Frontal cortex (tissue), 4 donors: ENCODE results near the gene FANCD2. TPM values are rescaled to one million over a fixed set of nuclear protein-coding genes. Genes with fewer than 3 reads are reported as not detected.
A peak's percentile ranks its signal among the peaks of the same experiment; 100 is the strongest.
"Not testable (repeated sequence)": the region's sequence is repeated elsewhere in the genome, so short reads cannot be mapped to it uniquely, and the experiment has no call there.

ENCODE experiments used
- DNase-seq, 2 donors: peaks; one replicate each; pipeline ENCODE4 v3.0.0; 2012; ENCODE audit warnings: low spot score in 2 of 2
- FAIRE-seq: peaks from 2 replicates; lab custom pipeline; 2012; peaks lifted over from hg19 to GRCh38; lab: Jason Lieb, UNC
- total RNA-seq: library from RNA; depleted of rRNA; stranded (reverse); fragments of >200 nt; gene quantifications from one replicate; pipeline ENCODE4 v1.2.3, GENCODE V29; 2014
- donor health status: control.
- donor health status: control.
- donor health status: control.

FANCD2 gene
- total RNA-seq, 1 donor from 2014 or later, result 6.1 TPM

- DNase-seq (no peak), FAIRE-seq (no peak)
Observed at GRCh38 chr3:10011631-10012030, 14.6 kb upstream of the FANCD2 start.

GRCh38 chr3:10012106-10012505 lies 14.1 kb upstream of the FANCD2 start:
- no peak for DNase-seq
- FAIRE-seq, result no peak

- FAIRE-seq, result no peak
- peak in 1 of 2 donors; percentile 43 for DNase-seq
Observed at GRCh38 chr3:10015461-10015904, 10.8 kb upstream of the FANCD2 start.

- DNase-seq (no peak), FAIRE-seq (no peak)
Observed at GRCh38 chr3:10017636-10018292, 8.5 kb upstream of the FANCD2 start.

GRCh38 chr3:10018806-10019205 lies 7.4 kb upstream of the FANCD2 start:
- FAIRE-seq, DNase-seq: not testable (repeated sequence)

GRCh38 chr3:10019326-10019725 lies 6.9 kb upstream of the FANCD2 start:
- FAIRE-seq (no peak), DNase-seq (no peak)

- DNase-seq (no peak), FAIRE-seq (no peak)
Observed at GRCh38 chr3:10021856-10022775, 4.1 kb upstream of the FANCD2 start.

- FAIRE-seq (no peak), DNase-seq (no peak)
Observed at GRCh38 chr3:10023587-10024310, 2.5 kb upstream of the FANCD2 start.

- FAIRE-seq, result no peak
- DNase-seq, result no peak
Observed at GRCh38 chr3:10025205-10026083, 793 bp upstream of the FANCD2 start.

- DNase-seq (no peak), FAIRE-seq (no peak)
Observed at GRCh38 chr3:10041034-10041433, 14.8 kb downstream of the FANCD2 start.

- no peak for DNase-seq
- FAIRE-seq, result no peak
Observed at GRCh38 chr3:10047876-10048275, 21.6 kb downstream of the FANCD2 start.

- DNase-seq, FAIRE-seq: not testable (repeated sequence)
Observed at GRCh38 chr3:10053054-10053453, 26.8 kb downstream of the FANCD2 start.

- DNase-seq, result no peak
- FAIRE-seq, result no peak
Observed at GRCh38 chr3:10055097-10055496, 28.9 kb downstream of the FANCD2 start.

- FAIRE-seq, result not testable (repeated sequence)
Observed at GRCh38 chr3:10070077-10070476, 43.8 kb downstream of the FANCD2 start.

GRCh38 chr3:10074666-10075065 lies 48.4 kb downstream of the FANCD2 start:
- DNase-seq (no peak), FAIRE-seq (no peak)

More at GRCh38 chr3:10070077-10070476, 43.8 kb downstream of the FANCD2 start:
- DNase-seq, result not testable (repeated sequence)

- DNase-seq, result no peak
- no peak for FAIRE-seq
Observed at GRCh38 chr3:10081871-10082270, 55.6 kb downstream of the FANCD2 start.

- DNase-seq (no peak), FAIRE-seq (no peak)
Observed at GRCh38 chr3:10085738-10086137, 59.5 kb downstream of the FANCD2 start.

- DNase-seq (no peak), FAIRE-seq (no peak)
Observed at GRCh38 chr3:10088256-10088655, 62.0 kb downstream of the FANCD2 start.

GRCh38 chr3:10090179-10090578 lies 63.9 kb downstream of the FANCD2 start:
- no peak for FAIRE-seq

More at GRCh38 chr3:10090179-10090578, 63.9 kb downstream of the FANCD2 start:
- DNase-seq, result no peak
